HG03045 (cell line): ENCODE results near the gene TGFA.
"Not testable (repeated sequence)": the region's sequence is repeated elsewhere in the genome, so short reads cannot be mapped to it uniquely, and the experiment has no call there.

Source experiments
- ATAC-seq: cut with Tn5 transposase; IDR thresholded peaks from one replicate; pipeline ENCODE4 v1.9.1; 2021; ENCODE audit warnings: mild to moderate bottlenecking, moderate library complexity; ENCODE audit not compliant: unreplicated experiment

TGFA gene

GRCh38 chr2:70467237-70467636 is 86.4 kb downstream of the TGFA start:
- no peak for ATAC-seq

GRCh38 chr2:70466647-70467046 is 87.0 kb downstream of the TGFA start:
- ATAC-seq: not testable (repeated sequence)

GRCh38 chr2:70463997-70464396 is 89.6 kb downstream of the TGFA start:
- ATAC-seq: no peak

- no peak for ATAC-seq
Observed at GRCh38 chr2:70463581-70463980, 90.0 kb downstream of the TGFA start.

GRCh38 chr2:70461981-70462876 is 91.4 kb downstream of the TGFA start:
- no peak for ATAC-seq

- no peak for ATAC-seq
Observed at GRCh38 chr2:70461414-70461813, 92.2 kb downstream of the TGFA start.

- no peak for ATAC-seq
Observed at GRCh38 chr2:70460333-70460732, 93.3 kb downstream of the TGFA start.

- ATAC-seq: no peak
Observed at GRCh38 chr2:70458661-70459060, 95.0 kb downstream of the TGFA start.

GRCh38 chr2:70456585-70457495 is 96.8 kb downstream of the TGFA start:
- ATAC-seq: no peak

GRCh38 chr2:70454936-70455544 is 98.6 kb downstream of the TGFA start:
- ATAC-seq: no peak

GRCh38 chr2:70450641-70451250 is 102.9 kb downstream of the TGFA start:
- no peak for ATAC-seq

GRCh38 chr2:70448041-70448440 is 105.6 kb downstream of the TGFA start:
- no peak for ATAC-seq

- no peak for ATAC-seq
Observed at GRCh38 chr2:70443726-70444125, 109.9 kb downstream of the TGFA start.

- ATAC-seq: no peak
Observed at GRCh38 chr2:70443078-70443465, 110.6 kb downstream of the TGFA start.

- ATAC-seq: no peak
Observed at GRCh38 chr2:70442301-70443077, 111.1 kb downstream of the TGFA start.

GRCh38 chr2:70440621-70441020 is 113.0 kb downstream of the TGFA start:
- no peak for ATAC-seq

- no peak for ATAC-seq
Observed at GRCh38 chr2:70435138-70435537, 118.5 kb downstream of the TGFA start.

GRCh38 chr2:70433315-70433714 is 120.3 kb downstream of the TGFA start:
- ATAC-seq: no peak

- no peak for ATAC-seq
Observed at GRCh38 chr2:70431716-70432347, 121.8 kb downstream of the TGFA start.

GRCh38 chr2:70426341-70426740 is 127.3 kb downstream of the TGFA start:
- no peak for ATAC-seq
